Stimulated activated naive CD4-positive, alpha-beta T cell (primary cell): ENCODE results near the gene ATRNL1.

Experiments used
- DNase-seq, 6 experiments: peaks; one replicate each; lab custom pipeline; 2025; lab: John Stamatoyannopoulos, UW

ATRNL1 gene

DNA sequence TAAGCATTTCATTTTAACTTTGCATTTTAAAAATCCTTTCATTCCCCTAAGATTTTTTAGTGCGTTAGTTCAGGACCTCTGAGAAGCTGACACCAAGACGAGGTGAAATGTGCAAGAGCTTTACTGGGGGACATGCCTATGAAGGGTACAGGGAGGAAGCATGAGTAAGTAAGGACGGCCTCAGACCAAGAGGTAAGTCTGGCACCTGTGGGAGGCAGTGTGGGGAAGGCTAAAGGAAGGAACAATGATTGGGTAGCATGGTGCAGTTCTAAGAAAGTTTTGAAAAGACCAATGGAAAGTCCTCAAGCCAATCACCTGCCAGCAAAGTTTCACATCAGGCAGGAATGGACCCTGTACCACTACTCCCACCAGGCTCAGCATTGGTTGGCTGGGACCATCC lies 810.7 kb downstream of the ATRNL1 start:
- DNase-seq: no peak

DNA sequence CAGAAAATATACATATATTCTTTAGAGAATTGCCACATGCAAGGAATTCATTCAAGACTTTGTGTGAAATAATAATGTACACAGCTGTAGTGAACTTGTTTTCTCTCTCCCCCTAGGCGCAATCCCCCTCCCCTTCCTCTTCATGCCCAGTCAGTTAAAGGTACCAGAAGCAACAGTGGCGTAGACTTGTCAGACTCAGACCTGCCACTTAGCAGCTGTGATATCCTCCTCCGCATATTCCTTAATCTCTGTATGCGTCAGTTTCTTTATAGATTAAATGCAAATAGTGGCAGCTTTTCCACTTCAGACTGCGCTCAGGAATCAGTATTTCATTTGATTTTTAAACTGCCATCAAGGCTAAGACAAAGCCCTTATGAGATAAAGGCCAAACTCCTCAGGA lies 815.9 kb downstream of the ATRNL1 start:
- no peak for DNase-seq

- DNase-seq: no peak
Observed at GRCh38 chr10:115909962-115910731, 817.0 kb downstream of the ATRNL1 start.

GRCh38 chr10:115914475-115914874 lies 821.3 kb downstream of the ATRNL1 start:
- no peak for DNase-seq

GRCh38 chr10:115915429-115915828 lies 822.3 kb downstream of the ATRNL1 start:
- DNase-seq: no peak

DNA sequence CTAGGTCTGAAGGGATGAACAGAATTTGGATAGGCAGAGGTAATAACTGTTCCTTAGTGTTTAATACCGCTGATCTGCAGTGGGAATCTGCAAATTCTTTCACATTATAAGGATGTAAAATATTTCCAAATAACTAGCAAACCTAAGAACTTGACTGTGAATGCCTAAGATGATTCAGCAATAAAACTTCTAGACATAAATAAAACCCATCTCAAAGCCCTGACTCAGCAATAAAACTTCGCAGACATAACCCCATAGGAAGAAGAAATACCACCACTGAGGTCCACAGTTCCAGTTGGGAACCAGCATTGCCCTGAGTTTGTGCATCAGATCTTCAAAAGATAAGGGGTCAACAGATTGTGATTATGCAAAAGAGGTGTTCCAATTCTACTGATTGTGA lies 825.6 kb downstream of the ATRNL1 start:
- no peak for DNase-seq

- DNase-seq: no peak
Observed at GRCh38 chr10:115921795-115922194, 828.6 kb downstream of the ATRNL1 start.

GRCh38 chr10:115931309-115931708 lies 838.1 kb downstream of the ATRNL1 start:
- no peak for DNase-seq

- no peak for DNase-seq
Observed at GRCh38 chr10:115932099-115932498, 838.9 kb downstream of the ATRNL1 start.

DNA sequence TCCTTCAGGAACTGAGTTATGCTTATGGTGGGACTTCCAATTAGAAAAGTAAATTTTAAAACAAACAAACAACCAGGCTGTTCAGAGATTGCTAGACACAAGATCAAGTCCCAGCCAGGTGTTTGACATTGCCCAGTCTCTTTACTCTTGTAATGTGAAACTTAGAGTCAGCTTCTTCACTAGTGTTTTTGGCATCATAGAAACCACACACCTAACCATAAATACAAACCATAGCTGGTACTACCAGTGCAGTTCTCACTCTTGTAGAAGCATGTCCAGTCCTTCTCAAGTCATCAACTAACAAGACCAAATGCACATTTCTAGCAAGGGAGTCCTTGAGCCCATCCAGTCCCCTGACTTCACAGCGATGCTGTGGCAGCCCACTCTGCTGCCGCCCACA lies 839.9 kb downstream of the ATRNL1 start:
- DNase-seq: no peak

DNA sequence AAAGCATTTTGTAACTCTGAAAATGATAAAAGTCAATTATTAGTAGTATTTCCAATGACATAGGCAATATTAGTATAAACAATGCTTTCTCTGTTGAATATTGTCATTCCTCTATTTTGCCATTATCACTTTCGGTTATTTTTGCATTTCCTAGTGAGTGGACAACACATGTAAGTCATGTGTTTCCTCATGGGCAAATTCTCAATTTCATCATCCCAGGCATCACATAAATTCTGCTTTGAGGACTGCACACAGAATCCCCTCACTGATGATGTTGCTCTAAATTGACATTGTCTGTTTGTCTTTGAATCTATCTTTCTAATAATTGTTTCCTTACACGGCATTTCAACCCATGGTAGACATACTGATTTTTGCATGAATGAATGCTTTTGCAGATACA lies 842.6 kb downstream of the ATRNL1 start:
- DNase-seq: no peak

GRCh38 chr10:115936926-115937767 lies 844.0 kb downstream of the ATRNL1 start:
- DNase-seq: no peak

DNA sequence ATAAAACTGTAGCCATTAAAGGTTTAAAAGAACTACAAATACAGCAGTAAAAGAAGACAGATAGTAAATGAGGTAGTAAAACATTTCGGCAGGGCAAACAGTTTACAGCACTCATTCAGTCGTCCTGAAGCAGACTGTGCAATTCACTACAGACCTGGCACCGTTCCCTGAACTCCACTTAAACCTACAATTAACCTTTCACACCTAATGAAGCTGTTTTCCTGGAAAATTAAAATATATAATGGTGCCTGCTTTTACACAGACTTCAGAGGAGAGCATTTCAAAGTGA lies 844.5 kb downstream of the ATRNL1 start:
- no peak for DNase-seq

- DNase-seq: no peak
Observed at GRCh38 chr10:115939101-115939854, 846.1 kb downstream of the ATRNL1 start.

- DNase-seq: no peak
Observed at GRCh38 chr10:115941361-115941771, 848.2 kb downstream of the ATRNL1 start.

DNA sequence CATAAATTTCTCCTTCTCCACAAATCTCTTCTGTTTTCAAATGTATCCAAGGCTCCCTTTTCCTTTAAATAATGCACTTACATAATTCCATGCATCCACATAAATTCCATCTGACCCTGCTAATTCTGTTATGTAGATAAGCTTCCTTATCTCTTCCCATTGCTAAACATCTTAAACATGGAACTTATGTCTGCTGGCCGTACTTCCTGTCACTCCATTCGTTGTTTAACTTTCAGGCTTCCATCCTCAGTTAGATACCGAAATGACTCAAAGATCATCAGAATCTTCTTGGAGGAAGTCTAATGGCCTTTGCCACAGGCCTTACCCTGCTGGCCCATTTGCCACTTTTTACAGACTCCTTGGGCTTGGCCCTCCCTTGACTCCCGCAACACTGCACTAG lies 848.9 kb downstream of the ATRNL1 start:
- DNase-seq: no peak

- no peak for DNase-seq
Observed at GRCh38 chr10:115944538-115944937, 851.4 kb downstream of the ATRNL1 start.

DNA sequence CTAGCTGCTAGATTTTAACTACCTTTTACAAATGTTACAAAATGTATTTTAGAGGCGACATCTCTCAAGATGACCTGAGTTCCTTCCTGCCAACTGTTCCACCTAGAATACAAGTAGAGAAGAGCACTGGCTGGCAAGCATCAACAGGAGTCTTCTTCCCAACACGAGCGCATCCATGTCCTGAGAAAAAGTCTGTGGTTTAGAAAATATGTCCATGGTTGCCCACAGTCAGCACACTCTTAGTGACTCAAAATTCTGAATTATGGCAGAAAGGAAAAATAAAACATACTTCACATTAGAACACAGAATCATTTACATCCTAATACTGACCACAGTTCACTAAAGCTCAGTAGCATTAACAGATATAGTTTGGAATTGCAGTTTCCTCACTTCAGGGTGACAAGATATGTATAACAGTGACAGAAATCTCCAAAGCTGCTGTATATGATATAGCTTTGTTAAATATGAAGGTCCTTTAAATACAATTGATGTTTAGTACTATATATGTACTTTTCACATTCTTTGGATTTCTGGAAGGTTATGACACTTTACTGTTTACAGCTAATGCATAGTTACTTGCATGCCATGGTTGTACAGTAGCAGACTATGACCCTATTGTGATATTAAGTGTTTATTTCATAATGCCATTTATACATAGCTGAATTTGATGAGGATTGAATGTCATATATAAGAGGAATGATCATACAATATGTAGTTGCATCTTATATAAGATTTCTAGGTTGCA lies 852.7 kb downstream of the ATRNL1 start:
- no peak for DNase-seq

DNA sequence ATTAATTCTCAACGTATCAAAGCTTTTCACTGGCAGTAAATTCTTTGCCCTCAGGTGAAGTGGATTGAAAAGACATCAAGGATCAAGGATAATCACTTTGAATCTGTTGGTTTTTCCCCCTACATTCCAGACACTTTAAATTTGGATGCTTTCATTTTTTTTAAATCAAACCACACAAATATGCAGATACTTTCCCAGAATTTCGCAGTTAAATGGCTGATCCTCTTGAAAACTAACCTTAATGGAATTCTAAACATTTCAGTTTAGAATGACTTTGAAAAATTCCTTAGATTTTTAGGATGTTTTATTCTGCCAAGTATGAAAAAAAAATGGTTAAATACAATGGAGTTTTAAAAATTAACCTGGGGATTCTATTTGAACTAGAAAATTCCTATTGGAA lies 853.9 kb downstream of the ATRNL1 start:
- DNase-seq: no peak

DNA sequence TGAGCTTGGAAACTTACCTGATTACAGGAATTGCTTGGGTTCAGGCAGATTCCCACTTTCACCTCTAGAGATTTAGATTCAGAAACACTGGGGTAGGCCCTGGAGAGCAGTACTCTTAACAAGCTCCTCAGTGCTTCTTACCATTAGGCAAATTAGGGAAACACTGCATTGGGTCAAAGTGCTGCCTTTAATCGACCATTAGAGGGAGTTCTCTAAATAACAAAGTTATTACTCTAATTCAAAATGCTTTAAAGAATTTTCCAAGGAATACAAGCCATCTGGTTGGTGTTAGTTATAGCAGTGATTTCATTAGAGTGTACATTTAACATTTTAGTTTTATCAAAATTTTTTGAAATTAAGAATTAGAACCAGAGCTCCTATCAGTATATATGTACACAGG lies 855.3 kb downstream of the ATRNL1 start:
- DNase-seq: no peak

- DNase-seq: no peak
Observed at GRCh38 chr10:115949282-115949844, 856.2 kb downstream of the ATRNL1 start.

DNA sequence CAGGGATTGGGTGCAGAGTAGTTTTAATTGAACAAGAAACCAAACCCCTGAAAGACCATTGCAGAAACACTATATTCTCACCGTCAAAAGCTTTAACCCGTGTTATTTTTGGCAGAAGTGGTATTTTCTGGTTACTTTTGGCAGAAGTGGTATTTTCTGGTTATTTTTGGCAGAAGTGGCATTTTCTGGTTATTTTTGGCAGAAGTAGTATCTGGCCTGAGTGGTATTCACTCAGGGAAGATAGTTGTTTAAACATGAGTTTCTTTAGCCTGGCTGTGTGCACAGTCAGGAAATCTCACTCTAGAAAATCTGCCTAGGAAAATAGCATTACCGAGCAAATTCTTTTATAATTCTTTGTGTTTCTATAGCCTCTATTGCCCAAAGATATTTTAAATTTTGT lies 857.2 kb downstream of the ATRNL1 start:
- no peak for DNase-seq
